Measurements from ENCODE around the gene WDHD1.
"Not testable (repeated sequence)": the region's sequence is repeated elsewhere in the genome, so short reads cannot be mapped to it uniquely, and the experiment has no call there.

Gene WDHD1

DNA sequence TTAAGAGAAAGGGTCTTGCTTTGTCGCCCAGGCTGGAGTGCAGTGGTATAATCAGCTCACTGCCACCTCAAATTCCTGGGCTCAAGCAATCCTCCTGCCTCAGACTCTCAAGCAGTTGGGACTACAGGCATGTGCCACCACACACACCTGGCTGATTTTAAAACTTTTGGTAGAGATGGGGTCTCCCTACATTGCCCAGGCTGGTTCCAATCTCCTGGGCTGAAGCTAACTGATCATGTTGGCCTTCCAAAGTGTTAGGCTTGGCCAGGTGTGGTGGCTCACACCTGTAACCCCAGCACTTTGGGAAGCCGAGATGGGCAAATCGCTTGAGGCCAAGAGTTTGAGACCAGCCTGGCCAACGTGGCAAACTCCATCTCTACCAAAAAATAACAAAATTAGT, 80.4 kb downstream of the WDHD1 start:
- DNase-seq: no peak

DNA sequence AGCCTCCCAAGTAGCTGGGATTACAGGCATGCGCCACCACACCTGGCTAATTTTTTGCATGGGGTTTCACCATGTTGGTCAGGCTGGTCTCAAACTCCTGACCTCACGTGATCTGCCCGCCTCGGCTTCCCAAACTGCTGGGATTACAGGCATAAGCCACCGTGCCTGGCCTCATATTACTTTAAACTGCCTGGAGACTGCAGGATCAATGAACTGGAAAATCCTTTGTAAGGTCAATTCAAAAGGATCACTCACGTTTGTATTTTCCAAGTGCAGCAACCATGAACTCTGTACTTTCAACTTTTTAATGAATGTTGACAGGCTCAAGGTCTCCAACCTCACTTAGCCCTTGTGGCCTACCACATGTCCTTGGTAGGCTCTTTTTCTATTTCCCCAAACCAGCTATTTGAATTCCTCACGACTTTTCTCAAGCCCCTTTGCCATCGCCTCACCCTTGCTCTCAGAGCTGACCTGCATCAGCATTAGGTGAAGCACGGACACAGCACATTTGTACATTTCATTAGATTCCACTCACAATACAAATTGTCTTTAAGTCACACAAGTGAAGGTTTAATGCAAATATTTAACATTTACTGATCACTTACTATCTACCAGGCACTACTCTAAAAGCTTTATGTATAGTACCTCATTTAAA, 82.0 kb downstream of the WDHD1 start:
- DNase-seq: no peak

DNA sequence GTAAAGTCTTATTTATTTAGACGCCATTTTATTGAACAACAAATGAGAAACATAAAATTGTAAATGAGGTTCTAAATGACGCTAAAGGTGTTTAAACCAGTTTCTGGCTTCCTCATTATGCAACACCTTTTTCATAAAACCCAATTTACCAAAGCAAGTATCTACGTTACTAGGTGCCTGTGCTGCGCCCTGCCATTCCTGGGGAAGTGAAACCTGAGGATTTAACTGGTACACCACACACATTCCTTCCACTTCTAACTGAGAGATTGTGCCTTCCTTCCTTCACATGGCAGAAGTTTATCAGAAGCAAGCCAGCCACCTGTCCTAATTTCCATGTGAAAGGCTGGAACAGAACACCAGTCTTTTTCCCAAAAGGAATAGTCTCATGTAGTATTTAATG, 84.0 kb downstream of the WDHD1 start:
- no peak for DNase-seq

DNA sequence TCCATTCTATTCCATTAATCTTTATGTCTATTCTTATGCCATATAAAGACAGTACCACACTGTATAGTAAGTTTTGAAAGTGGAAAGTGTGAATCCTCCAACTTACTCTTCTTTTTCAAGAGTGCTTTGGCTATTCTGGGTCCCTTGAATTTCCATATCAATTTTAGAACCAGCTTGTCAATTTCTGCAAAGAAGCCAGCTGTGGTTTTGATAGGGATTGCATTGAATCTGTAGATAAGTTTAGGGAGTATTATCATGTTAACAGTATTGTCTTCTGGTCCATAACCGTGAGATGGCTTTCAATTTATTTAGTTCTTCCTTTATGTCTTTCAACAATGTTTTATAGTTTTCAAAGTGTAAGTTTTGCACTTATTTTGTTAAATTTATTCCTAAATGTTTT, 90.1 kb downstream of the WDHD1 start:
- no peak for DNase-seq

DNA sequence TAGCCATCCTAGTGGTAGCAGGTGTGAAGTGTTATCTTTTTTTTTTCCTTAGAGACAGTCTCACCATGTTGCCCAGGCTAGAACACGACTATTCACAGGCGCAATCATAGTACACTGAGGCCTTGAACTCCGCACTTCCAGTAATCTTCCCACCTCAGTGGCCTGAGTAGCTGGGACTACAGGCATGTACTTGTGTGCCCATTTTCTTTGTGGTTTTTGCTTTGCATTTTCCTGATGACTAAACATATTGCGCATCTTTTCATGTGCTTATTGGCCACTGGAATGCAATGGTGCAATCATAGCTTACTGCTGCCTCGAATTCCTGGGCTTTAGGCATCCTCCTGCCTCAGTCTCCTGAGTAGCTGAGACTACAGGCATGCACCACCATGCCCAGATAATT, 90.9 kb downstream of the WDHD1 start:
- DNase-seq: no peak

DNA sequence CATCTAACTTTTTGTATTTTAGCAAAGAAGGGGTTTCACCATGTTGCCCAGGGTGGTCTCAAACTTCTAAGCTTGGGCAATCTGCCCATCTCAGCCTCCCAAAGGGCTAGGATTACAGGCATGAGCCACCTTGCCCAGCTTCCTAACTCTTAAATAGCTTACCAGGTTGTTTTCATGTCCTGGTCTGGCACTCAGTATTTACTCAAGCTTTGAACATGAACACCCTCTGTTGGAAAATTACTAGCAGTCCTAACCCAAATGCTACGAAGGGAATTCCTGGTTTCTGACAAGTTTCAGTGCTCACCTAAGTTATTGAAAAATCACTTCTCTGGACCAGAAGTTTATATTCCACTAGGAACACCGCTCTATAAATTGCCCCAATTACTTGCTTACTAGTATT, 91.8 kb downstream of the WDHD1 start:
- DNase-seq: no peak

DNA sequence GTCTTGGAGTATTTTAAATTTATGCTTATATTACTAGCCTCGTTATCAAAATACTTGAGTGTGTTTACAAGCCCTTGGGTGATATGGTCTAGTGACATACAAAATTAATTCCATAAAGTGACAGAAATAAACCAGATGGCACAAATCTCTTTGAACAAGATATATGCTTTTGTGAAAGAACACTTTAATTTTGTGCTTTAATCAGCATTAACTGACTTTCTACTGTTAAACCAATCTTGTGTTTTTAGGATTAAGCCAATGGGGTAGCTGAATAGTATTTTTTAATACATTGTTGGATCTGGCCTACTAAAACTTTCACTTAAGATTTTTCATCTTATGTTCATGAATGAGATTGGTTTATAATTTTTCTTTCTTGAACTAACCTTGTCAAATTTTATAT, 93.9 kb downstream of the WDHD1 start:
- no peak for DNase-seq

DNA sequence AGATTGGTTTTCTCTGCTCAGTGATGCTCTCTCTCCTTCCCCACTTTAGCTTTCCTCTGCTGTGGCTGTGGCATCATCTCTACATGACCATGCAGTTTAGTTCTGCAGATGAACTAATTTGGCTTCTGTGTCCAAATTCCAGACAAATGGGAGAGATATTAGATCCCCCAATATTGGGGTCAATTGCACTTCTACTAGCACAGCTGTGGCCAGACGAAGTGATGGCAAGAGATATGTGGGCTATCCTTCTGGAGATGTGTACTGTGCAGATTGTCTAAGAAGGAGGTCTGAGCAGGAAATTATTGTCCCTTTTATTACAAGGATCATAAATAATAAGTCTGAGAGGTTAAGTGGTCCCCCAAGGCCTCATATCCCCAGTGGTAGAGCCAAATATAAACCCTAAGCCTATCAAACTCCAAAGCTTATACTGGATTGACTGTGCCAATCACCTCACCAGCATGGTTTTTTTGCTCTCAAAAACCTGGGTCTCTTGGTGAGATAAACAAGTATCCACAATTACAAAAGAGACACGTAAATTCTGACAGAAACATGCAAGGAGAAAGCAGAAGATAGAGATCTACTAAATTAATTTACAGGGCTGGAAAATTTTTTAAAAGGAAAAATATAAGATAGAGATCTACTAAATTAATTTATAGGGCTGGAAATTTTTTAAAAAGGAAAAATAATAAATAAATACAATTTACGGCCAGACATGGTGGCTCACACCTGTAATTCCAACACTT, 95.1 kb downstream of the WDHD1 start:
- DNase-seq: peak; percentile 39

DNA sequence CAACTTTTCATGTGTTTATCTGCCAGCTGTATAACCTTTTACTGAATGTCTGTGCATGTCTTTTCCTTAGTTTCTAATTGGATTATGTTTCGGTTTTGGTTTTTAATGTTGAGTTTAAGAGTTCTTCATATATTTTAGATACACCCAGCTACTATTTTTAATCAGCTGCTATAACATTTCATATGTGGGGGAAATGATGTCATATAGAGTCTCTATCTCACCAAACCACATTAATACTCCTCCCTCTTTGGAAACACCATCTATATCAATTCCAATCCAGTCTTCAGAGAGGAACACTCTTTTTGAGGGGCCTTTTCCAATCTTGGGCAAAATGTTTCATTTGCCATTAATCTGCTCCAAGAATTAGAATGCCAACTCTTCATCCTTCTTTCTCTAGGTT, 95.8 kb downstream of the WDHD1 start:
- no peak for DNase-seq

DNA sequence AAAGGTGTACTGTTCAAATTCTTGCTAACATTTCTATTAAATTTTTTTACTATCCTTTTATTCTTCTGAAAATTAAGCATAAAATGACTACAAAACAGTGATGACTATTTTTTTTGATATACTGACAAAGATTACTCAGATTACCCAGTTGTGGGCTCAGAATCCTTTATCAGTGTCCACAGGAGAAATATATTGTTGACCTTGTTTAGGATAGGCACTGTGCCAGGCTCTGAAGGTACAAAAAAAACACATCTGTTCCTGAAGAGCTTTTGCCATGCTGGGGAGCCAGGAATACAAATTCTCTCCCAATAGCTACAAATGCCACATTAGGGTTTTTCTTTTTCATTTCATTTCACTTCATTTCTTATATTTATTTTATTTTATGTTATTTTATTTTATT, 97.3 kb downstream of the WDHD1 start:
- DNase-seq: peak; percentile 73

DNA sequence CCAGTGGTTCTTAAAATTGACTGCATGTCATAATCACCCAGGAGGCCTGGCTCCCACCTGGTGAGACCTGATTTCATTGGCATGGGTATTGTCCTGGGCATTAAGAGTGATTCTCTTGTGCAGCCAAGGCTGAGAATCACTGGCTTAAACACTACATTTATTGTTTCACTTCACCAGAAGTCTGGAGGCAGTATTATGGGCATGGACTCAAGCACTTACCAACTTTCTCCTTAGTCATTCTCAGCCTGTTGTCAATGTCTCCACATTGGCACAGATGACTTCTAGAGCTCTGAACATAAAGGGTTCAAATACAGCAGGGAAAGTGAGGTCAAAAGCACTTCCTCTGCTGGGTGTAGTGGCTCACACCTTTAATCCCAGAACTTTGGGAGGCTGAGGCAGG, 98.7 kb downstream of the WDHD1 start:
- DNase-seq: no peak

DNA sequence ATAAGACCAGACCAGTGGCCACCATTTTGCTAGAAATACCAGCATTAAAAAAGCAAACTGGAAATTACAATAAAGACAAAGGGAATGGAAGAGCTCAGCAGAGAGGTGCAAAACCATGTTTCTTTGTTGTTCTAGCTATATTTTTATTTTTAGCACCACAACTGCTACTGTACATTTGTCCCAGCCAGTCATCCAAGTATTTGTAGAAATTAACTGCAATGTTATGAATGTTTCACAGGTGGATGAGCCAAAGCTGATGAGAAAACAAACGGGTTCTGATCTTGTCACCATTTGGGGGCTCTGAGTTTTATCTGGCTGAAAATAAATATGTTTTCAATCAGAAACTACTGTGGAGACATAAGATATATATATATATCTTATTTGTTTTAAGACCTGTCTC, 99.3 kb downstream of the WDHD1 start:
- no peak for DNase-seq

DNA sequence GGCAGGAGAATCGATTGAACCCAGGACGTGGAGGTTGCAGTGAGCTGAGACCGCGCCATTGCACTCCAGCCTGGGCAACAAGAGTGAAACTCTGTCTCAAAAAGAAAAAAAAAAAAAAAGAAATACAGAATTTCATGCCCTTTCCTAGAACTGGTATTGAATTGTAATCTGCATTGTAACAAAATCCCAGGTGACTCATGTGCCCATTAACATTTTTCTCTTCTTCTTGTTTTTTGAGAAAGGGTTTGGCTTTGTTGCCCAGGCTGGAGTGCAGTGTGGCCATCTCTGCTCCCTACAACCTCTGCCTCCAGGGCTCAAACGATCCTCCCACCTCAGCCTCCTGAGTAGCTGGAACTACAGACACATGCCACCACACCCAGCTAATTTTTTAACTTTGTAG, 100.3 kb downstream of the WDHD1 start:
- DNase-seq: not testable (repeated sequence)

DNA sequence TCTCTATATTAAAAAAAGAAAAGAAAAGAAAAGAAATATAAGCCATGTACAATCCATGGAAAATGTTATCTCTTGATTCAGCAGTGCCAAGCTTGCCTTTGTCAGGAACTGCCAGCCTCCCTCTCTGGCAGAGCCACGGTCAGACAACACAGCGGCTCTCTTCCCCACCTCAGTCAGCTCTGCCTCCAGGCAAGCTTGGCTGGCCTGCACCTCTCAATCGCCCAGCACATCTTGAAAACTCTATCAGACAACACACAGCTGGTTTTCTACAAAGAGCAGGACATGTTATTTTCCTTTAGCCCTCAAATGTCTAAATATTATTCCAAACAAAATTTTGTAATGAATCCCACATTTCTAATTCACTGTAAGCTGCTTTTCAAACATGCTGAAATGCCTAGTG, 104.3 kb downstream of the WDHD1 start:
- peak; percentile 40 for DNase-seq

DNA sequence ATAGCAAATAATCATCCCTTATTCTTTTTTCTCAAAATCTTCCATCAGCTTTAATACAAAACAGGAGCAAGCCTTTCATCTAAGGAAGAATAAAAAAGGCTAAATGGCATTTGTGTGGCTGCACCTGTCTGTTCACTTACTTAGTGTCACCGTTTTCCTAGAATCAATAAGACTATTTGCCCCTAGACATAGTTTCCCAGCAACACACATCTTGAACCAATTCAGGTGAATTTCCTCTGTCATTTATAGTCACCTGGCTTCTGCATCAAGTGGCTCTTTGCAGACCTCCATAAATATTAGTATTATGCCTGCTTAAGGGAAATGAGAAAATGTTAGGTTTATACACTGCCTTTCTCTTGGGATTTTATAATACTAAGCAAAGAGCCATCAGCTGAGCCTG, 106.8 kb downstream of the WDHD1 start:
- DNase-seq: peak; percentile 58

DNA sequence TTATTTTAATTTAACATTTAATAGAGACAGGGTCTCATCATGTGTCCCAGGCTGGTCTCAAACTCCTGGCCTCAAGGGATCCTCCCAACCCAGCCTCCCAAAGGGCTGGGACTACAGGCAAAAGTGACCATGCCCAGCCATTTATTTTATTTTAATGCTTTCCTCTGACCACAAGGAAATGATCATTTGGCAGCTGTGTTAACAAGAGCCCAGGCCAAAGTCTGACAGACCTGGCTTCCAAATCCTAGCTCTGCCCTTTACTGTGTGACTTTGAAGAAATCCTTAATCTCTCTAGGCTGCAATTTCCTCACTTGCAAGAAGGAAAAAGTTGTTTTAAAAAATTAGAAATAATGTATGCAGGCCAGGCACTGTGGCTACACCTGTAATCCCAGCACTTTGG, 107.6 kb downstream of the WDHD1 start:
- DNase-seq: peak; percentile 26

DNA sequence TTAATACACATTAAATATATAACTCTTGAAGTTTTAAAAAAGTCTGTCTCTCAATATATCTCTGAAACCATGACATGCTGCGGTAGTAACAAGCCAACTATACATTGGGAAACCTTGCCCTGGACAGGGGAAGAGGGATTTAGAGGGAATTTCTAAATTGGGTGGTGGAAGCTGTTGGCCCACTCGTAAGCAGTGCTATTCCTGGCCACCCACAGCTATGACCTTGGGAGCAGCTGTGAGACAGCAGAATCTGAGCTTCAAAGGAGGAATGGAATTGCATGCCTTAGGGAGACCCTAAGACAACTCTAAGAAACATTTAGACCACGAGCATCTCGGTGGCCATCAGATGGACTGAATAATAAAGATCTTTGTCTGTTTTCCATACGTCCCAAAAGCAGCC, 108.5 kb downstream of the WDHD1 start:
- DNase-seq: no peak

DNA sequence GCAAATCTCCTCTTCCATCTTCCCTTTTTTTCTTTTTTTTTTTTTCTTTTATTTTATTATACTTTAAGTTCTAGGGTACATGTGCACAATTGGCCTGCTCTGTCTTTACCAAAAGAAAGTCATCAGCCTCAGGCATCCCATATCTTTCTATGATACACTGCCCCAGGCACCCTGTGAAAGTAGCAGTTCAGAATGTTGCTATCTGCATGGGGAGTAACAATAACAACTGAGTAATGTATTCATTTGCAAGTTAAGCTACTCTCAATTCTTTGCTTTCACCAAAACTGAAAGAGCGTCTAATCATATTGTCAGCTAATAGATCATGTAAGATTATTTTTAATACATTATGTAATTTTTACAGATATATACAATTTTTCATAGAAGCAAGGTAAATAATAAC, 110.8 kb downstream of the WDHD1 start:
- DNase-seq: no peak

DNA sequence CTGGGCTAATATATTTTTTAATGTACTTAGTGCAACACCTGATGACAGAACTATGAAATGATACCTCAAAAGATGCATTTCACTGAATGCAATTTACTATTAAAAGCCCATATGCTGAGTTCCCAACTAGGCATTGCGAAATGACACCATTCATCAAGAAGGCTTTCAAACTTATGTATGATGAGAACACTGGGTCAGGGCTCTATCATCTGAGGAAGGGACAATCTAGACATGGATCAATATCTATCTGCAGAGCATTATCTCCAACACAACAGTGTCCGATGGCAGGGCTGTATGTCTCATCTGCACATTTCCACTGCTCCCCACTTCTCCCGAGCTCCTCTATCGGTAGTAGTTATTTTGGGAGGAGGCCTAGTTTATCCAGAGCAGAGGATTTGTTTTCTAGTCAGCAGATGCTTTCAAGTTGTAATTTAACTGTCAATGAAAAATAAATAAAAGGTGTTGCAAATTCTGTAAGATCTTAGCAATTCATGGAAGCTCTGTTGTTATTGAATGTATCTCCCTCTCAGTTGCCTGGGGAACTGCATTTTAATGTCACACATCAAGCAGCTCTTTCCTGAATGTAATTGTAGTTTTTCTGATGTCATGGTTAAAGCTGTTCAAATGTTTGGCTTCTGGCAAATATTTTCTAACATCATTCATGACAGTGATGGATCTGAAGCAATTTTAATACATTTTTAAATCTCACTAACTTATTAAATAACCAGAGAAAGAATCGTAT, 116.9 kb downstream of the WDHD1 start:
- peak; percentile 16 for DNase-seq

DNA sequence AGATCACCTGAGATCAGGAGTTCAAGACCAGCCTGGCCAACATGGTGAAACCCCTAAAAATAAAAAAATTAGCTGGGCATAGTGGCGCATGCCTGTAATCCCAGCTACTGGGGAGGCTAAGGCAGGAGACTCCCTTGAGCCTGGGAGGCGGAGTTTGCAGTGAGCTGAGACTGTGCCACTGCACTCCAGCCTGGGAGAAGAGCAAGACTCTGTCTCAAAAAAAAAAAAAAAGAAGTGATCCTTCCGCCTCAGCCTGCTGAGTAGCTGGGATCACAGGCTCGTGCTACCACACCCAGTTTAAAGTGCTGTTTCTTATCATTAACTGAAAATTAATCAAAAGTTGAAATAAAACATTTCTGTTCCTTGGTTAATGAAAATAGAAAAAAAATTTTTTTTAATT, 117.9 kb downstream of the WDHD1 start:
- DNase-seq: not testable (repeated sequence)

DNA sequence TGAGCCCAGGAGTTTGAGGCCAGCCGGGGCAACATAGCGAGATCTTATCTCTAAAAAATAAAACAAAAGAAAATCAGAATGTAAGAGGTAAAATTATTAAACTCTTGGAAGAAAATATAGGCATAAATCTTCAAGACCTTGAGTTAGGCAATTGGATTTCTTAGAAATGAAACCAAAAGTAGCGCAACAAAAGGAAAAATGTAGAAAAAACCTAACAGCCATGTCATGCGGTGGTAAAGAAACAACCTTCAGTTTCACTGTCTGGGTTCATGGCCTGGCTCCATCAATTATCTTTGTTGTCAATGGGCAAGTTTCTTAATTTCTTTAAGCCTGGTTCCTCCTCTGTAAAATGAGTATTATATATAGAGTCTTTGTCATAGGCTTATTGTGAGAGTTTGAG, 118.7 kb downstream of the WDHD1 start:
- no peak for DNase-seq

DNA sequence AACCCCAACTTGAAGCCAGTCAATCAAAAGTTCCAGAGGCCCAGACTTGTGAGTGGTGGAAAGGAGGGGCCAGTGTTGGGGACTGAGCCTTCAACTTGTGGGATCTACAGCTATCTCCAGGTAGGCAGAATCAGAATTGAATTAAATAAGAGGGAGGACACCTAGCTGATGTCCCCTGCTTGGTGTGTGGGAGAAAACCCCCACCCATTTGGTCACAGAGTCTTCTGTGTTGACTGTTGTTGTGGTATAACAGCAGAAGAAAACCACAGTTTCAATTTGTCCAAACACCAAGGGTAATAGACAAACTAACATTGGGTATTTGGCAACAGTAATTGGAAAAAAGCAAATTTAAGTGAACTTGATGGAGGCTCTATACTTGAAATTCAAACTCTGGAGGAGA, 120.8 kb downstream of the WDHD1 start:
- DNase-seq: no peak

DNA sequence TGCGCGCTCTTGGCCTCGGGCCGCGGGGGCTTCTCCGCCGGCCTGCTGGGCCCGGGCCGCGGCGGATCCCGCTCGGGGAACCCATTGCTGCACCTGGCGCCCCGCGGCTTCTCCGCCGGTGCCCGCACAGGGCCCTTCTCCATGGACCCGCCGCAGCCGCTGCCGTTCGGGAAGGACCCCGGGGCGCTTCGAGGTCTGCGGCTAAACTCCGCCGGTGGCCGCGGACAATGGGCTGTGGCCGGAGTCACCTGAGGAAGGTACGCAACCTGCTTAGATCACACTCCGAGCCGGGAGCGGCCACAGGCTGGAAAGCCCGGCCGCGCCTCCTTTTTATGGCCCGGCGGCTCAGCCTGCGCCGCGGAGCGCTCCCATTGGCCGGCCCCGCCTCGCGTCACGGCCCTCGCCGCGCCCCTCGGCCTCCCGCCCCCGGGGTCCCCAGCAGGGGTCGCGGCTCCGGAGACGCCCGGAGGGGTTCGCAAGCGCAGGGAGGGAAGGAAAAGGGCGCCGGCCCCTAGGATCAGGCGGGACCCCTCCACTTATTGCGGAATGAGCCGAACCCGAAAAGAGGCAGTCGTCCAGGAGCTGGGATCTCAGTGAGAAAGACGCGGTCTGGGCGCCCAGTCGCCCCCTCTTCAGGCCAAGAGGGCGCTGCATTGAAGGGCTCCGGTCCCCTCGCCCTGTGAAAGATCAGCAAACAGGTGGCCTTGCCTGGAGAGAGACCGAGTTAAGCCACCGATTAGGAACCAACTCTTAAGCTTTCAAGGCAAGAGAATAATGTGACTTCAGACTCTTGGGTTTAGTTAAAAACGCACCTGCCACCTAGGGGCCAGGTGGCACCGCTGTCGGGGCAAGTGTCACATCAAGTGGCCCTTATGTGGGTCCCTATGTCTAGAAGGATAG, 124.1 kb downstream of the WDHD1 start, which contains the start of gene GCH1:
TSS of gene GCH1 (minus strand) at position 306 of the 900 bp plus-strand sequence. CDS start at position 143, 163 bp downstream.
- DNase-seq: peak; percentile 96

Data from NCI-H69 (cell line).